NCI-H2029 treated with DMSO at 0.1 percent for 48 hours (cell line): Measurements from ENCODE around the gene AMER2.

Source experiments
- DNase-seq: peaks from one replicate; lab custom pipeline; 2025; lab: John Stamatoyannopoulos, UW

AMER2 gene

DNA sequence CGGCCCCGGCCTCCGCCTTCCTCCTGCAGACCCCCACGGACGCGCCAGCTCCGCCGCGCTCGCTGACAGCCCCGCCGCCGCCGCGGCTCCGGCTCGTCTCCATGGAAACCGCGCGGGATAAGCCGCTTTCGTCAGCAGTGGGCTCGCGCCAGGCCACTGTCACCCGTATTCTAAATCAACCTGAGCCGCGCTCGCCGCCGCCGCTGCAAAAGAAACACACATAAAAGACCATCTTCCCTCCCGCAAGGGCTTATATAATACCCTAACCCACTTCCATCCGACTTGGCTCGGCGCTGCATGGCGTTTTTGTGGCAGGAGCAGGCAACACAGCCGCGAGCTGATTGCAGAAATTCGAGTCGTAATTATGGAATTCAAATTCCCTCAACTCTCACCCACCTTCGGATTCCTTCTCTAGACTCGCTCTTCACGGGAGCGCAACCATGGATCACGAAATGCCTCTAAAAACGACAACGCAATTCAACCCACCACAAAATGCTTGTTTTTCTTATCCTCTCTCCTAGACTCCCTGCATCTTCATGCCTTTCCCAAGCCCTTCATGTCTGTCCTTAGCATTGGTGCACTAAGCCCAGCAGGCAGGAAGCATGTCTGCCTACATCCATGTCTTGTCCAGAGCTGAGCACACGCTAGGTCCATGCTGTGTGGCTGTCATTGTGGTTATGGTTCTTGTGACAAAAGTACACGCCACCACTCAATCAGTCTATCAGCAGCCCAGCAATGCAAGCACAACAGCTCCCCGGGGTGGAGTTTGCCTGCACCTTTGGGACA lies at the start of gene AMER2:
Gene AMER2, minus strand, starts transcription at position 772 of the 786 bp plus-strand sequence. Its CDS starts 669 bp downstream, at position 103.
- no peak for DNase-seq

DNA sequence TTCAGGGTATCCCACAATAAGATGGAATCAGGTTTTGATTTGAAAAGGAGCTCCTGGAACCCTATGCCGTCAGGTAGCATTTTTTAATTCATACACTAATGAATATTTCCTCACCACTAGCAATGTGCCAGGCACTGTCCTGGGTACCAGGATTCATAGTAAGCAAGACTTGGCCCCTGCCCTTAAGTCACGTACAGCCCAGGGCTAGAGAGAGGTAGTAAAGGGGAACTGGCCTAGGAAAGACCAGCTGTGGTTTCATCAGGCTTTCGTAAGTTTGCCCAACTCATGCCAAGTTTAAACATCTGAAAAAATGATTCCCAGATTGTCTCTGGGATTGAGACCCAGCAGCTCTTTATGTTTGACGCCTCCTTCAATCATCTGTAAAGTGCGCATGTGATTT lies 45.9 kb upstream of the AMER2 start:
- no peak for DNase-seq

- no peak for DNase-seq
Measured at GRCh38 chr13:25217023-25217885, 45.2 kb upstream of the AMER2 start.

DNA sequence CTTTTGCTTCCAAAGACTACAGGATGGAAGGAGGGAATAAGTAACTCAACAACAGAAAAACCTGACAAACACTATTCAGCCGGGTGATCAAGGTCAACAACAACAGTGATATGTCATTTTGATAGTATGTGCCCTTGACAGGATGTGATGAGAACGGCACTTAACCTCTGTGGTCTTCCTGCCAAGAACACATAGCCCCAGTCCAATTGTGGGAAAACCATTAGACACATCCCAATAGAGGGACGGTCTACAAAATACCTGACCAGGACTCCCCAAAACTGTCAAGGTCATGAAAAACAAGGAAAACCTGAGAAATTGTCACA lies 43.1 kb upstream of the AMER2 start:
- DNase-seq = no peak

- no peak for DNase-seq
Measured at GRCh38 chr13:25214491-25215252, 42.6 kb upstream of the AMER2 start.

DNA sequence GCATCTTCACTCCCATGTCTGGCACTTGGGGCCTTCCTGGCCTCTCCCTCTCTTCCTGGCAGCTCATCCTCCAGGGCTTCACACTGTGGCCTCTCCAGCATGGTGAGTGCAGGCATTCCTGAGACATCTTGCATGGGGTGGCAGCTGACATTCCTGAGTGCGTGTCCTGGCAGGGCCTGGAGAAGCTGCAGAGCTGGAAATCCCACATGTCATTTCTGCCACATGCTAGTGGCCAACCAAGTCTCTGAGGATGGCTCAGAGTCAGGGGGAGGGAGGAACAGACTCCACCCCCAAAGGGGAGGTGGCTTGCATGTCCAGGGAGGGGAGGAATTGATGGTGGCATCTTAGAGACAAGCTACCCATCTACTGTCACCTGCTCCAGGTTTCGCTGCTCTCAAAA lies 41.6 kb upstream of the AMER2 start:
- DNase-seq = no peak

DNA sequence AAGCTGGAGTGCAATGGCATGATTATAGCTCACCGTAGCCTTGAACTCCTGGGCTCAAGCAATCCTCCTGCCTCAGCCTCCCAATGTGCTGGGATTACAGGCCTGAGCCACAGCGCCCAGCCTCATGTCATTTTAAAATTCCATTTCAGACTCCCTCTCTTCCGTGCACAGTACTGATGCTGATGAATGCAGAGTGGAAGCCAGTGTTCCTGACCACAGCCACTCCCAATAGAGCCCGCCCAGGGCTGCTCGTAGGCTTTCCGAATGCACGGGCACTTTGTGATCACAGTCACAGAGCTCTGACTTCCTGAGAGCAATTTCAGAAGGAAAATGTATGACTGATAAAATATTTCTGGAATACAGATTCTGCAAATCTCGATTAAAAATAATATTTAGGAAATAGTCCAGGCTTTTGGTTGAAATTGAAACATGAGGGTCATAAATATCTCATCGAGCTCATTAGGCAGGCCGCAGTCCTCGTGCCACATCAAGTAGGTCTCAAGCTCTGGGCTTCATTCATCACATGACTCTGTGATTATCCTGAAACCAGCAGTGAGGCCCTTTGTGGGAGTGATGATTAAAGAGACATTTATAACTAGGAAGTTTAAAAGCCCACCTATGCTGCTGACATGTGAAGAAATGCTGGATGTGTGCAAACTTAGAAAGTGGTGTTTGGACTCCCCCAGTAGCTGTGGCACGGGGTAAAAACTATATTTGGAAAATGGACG lies 38.9 kb upstream of the AMER2 start:
- DNase-seq = no peak

DNA sequence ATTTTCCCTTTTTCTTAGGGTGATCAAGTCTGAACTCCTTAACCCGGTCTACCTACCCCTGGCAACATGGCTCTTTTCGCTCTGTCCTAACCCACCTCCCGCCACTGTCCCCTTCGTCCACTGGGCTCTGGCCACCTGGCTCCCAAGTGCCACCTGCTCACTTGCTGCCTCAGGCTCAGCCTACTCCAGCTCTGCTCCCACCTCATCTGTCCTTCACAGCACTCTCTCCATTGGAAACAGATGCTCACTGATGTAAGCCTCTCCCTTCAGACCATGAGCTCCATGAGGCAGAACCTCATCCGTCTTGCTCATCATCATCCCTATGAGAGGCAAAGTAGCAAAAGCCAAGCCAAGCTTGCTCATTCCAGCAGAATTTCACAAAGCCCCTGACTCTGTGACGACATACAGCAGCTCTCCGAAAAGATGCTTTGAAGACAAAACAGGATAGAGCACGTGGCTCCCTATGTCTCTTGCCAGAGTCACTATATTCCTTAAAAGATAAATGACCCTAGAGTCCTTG lies 35.3 kb upstream of the AMER2 start:
- no peak for DNase-seq

- DNase-seq = no peak
Measured at GRCh38 chr13:25204863-25205262, 32.8 kb upstream of the AMER2 start.

DNA sequence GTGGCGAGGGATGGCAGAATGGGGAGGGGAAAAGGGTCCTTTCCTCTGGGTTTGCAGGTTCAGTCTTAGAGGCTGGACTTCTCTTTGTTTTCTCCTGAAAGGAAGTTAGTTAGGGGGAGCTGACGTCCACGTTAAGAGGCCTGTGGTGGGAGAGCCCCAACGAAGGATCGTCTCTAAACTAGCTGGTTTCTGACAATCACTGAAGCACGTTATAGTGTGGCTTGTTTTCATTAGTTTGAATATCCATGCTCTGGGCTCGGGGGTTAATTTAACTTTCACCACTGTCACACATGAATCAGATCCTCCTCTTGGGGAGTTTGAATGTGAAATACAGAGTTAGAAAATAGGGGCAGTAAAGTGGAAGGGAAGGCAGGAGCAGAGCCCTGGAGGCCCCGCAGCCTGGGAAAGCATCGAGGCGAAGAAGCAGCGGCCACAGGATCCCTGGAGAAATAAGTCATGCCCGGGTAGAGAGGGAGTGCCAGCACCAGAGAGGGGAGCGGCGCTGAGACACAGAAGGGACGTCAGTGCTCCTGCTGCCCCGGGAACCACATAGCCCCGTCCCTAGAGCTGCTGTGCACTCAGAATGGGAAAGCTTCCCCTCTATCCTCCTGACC lies 31.1 kb upstream of the AMER2 start:
- DNase-seq = no peak

- no peak for DNase-seq
Measured at GRCh38 chr13:25200783-25201182, 28.7 kb upstream of the AMER2 start.

DNA sequence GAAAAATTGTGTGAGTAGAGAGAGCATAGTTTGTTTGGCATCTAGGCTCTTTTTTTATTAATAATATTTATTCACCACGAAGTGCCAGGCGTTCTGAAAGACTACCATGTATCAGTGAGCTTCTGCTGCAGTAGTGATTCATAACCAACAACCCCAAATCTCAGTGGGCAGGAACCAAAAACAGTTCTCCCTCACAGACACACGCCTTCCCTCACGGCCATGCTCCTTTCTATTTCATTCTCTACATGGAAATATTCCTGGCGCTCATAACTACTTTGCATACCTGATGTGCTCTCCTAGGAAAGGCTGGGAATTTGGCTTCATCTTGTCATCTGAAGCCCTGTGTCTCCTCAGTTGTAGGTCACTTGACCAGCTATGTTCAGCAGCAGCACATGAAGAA lies 26.6 kb upstream of the AMER2 start:
- no peak for DNase-seq

- DNase-seq = no peak
Measured at GRCh38 chr13:25196971-25197370, 24.9 kb upstream of the AMER2 start.

DNA sequence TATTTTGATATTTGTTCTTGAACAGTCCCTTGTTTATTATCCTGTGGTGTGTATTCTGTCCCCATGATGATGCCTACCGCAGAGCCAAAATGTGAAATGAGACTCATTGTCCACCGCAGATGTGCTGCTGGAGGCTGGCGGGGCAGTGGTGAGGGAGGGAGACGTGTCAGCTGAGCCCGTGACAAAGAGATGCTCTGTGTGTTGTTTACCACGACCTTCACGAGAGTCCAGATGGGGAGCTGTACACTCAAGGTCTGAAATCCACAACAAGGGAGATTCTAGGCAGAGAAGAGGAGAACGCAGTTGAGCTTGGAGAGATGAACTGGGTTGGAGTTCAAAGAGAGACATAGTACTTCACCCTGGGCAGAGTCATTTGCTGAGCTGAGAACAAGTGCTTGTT lies 20.8 kb upstream of the AMER2 start:
- DNase-seq = no peak

- no peak for DNase-seq
Measured at GRCh38 chr13:25192489-25192888, 20.4 kb upstream of the AMER2 start.

DNA sequence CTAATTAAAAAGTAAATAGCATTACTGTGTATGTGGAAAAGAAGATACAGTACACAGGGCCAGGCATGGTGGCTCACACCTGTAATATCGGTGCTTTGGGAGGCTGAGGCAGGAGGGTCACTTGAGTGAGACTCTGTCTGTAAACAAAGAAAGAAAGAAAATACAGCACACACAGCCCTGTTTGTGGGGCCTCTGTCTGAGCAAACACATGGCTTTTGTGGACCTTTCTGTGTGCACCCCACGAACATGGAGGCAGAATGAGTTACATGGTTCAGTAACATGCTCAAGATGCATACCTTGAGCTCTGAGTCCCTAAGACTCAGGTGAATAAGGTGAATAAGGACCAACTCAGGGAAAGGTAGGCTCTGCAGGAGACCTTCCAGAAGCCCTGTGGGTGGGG lies 20.0 kb upstream of the AMER2 start:
- DNase-seq = no peak

DNA sequence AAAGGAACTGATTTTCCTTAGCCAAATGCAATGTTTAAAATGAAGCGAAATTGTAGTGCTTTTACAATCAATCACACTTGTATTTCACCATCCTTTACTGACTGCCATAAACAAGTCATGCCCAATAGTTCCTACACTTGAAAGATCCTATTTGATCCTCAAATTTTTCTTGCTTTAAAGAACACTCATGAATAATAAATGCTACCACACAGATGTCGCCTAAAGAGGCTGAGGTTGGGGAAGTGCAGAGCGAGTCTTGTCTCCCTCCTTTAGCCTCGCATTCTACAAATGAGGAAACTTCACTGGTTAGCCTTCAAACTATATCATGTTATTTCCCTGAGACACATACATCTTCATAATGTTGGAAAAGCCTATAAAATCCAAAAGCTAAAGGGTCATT lies 18.7 kb upstream of the AMER2 start:
- DNase-seq = no peak

- no peak for DNase-seq
Measured at GRCh38 chr13:25190256-25190655, 18.2 kb upstream of the AMER2 start.

GRCh38 chr13:25187596-25187995 lies 15.5 kb upstream of the AMER2 start:
- no peak for DNase-seq

- DNase-seq = no peak
Measured at GRCh38 chr13:25186187-25186586, 14.1 kb upstream of the AMER2 start.

GRCh38 chr13:25181597-25181996 lies 9.5 kb upstream of the AMER2 start:
- DNase-seq = no peak
